Tibial nerve (tissue), 4 donors: Measurements from ENCODE around the gene USH1G.

Source experiments
- EP300 ChIP-seq, 2 donors: sonication (generic); formaldehyde crosslinking; IDR thresholded peaks; one replicate each; pipeline ENCODE4 v1.6.1; 2017; ENCODE audit warnings: antibody characterized with exemption in 2 of 2, mild to moderate bottlenecking in 1 of 2
- TF ChIP-seq, protein P1 (sequence below), 5 experiments: fragments of 200-600 bp in 3 of 5; fragments of 450-650 bp in 2 of 5; sonication (generic) in 3 of 5; IDR thresholded peaks; one replicate each; pipeline ENCODE4 v1.5.1; 2016 to 2019; ENCODE audit warnings: antibody characterized with exemption in 5 of 5, mild to moderate bottlenecking in 3 of 5, moderate library complexity in 2 of 5

DNA sequence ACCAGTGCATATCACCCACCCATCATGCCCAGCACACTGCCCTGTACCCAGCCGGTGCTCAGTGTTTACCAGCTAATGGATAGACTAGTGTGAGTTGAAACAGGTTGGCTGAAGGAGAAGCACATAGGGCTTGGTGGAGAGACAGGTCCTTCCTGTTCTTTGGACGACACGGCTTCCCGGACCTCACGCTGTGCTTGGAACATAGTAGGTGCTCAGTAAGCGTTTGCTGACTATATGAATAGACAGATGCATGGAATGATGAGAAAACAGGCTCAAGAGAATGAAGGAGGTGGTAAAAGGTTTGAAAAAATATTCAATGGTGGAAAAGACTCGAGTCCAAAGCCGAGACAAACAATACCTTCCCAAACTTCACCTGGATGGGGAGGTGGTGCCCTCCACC lies 22.8 kb downstream of the USH1G start:
- TF ChIP-seq, protein P1, sequence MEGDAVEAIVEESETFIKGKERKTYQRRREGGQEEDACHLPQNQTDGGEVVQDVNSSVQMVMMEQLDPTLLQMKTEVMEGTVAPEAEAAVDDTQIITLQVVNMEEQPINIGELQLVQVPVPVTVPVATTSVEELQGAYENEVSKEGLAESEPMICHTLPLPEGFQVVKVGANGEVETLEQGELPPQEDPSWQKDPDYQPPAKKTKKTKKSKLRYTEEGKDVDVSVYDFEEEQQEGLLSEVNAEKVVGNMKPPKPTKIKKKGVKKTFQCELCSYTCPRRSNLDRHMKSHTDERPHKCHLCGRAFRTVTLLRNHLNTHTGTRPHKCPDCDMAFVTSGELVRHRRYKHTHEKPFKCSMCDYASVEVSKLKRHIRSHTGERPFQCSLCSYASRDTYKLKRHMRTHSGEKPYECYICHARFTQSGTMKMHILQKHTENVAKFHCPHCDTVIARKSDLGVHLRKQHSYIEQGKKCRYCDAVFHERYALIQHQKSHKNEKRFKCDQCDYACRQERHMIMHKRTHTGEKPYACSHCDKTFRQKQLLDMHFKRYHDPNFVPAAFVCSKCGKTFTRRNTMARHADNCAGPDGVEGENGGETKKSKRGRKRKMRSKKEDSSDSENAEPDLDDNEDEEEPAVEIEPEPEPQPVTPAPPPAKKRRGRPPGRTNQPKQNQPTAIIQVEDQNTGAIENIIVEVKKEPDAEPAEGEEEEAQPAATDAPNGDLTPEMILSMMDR (IDR thresholded peaks at IDR 0.05): no peak
- no peak for TF ChIP-seq EP300 (IDR thresholded peaks at IDR 0.05)
